ENCODE data around the gene NUP62.
"Not testable (repeated sequence)": the region's sequence is repeated elsewhere in the genome, so short reads cannot be mapped to it uniquely, and the experiment has no call there.

The NUP62 gene

GRCh38 chr19:49929121-49929610 lies at the start of gene NUP62, which contains the start of gene ATF5:
TSS of gene NUP62 (minus strand) at chr19:49929504. CDS start at chr19:49909807, 19,697 bp downstream.
TSS of gene ATF5 (plus strand) at chr19:49929205. CDS start at chr19:49930851, 1,646 bp downstream.
- DNase-seq = peak; percentile 92

GRCh38 chr19:49978324-49978723 lies 49.0 kb upstream of the NUP62 start:
- no peak for DNase-seq

GRCh38 chr19:49977881-49978280 lies 48.6 kb upstream of the NUP62 start:
- DNase-seq = no peak

- DNase-seq = no peak
These were observed 47.8 kb upstream of the NUP62 start for GRCh38 chr19:49977076-49977475.

GRCh38 chr19:49976496-49976895 lies 47.2 kb upstream of the NUP62 start:
- no peak for DNase-seq

GRCh38 chr19:49975051-49975450 lies 45.7 kb upstream of the NUP62 start:
- no peak for DNase-seq

- no peak for DNase-seq
These were observed 44.7 kb upstream of the NUP62 start for GRCh38 chr19:49973987-49974386.

GRCh38 chr19:49972841-49973240 lies 43.5 kb upstream of the NUP62 start:
- no peak for DNase-seq

- no peak for DNase-seq
These were observed 42.7 kb upstream of the NUP62 start for GRCh38 chr19:49971991-49972411.

- DNase-seq = not testable (repeated sequence)
These were observed 40.1 kb upstream of the NUP62 start for GRCh38 chr19:49969355-49969754.

GRCh38 chr19:49968279-49968922 lies 39.1 kb upstream of the NUP62 start:
- no peak for DNase-seq

- DNase-seq = not testable (repeated sequence)
These were observed 31.7 kb upstream of the NUP62 start, which contains the start of gene SIGLEC11 for GRCh38 chr19:49960980-49961379. TSS of gene SIGLEC11 (minus strand) at chr19:49961172. CDS start at chr19:49961081, 91 bp downstream.

- not testable (repeated sequence) for DNase-seq
These were observed 30.6 kb upstream of the NUP62 start for GRCh38 chr19:49959892-49960291.

GRCh38 chr19:49958596-49958995 lies 29.3 kb upstream of the NUP62 start:
- not testable (repeated sequence) for DNase-seq

- DNase-seq = not testable (repeated sequence)
These were observed 28.8 kb upstream of the NUP62 start for GRCh38 chr19:49958144-49958543.

GRCh38 chr19:49957262-49957915 lies 28.1 kb upstream of the NUP62 start:
- no peak for DNase-seq

GRCh38 chr19:49956115-49956495 lies 26.8 kb upstream of the NUP62 start:
- DNase-seq = no peak

- DNase-seq = no peak
These were observed 25.6 kb upstream of the NUP62 start for GRCh38 chr19:49954933-49955332.

- no peak for DNase-seq
These were observed 25.0 kb upstream of the NUP62 start for GRCh38 chr19:49954092-49954829.

GRCh38 chr19:49953416-49953815 lies 24.1 kb upstream of the NUP62 start:
- no peak for DNase-seq

- no peak for DNase-seq
These were observed 23.6 kb upstream of the NUP62 start for GRCh38 chr19:49952906-49953305.

- no peak for DNase-seq
These were observed 23.2 kb upstream of the NUP62 start for GRCh38 chr19:49952479-49952836.

GRCh38 chr19:49951806-49952478 lies 22.6 kb upstream of the NUP62 start:
- no peak for DNase-seq

Measured in stimulated activated CD4-positive, alpha-beta T cell treated with anti-CD3 and anti-CD28 coated beads, Interleukin-4, amount 100 ng/mL, for 24 hours (primary cell).